K562 (cell line): ENCODE results near the gene ZFAND6. TPM values are rescaled to one million over a fixed set of nuclear protein-coding genes. Genes with fewer than 3 reads are reported as not detected.

Experiments used
- BRD4 ChIP-seq: fragments of 200-600 bp; sonication (generic); IDR thresholded peaks from 2 replicates; pipeline ENCODE4 v1.6.1; 2017; ENCODE audit warnings: inconsistent platforms
- KAT7 ChIP-seq: sonication (generic); formaldehyde crosslinking; IDR thresholded peaks from 2 replicates; pipeline ENCODE4 v1.8.0; 2022; ENCODE audit warnings: missing genetic modification reagents, mild to moderate bottlenecking, borderline replicate concordance
- MTA3 ChIP-seq: fragments of 450-650 bp; formaldehyde crosslinking; IDR thresholded peaks from 2 replicates; pipeline ENCODE4 v1.6.1; 2017; ENCODE audit warnings: mild to moderate bottlenecking, borderline replicate concordance
- SNIP1 ChIP-seq: fragments of 450-650 bp; IDR thresholded peaks from 2 replicates; pipeline ENCODE4 v1.7.1; 2017; ENCODE audit warnings: low read depth, mild to moderate bottlenecking
- SP1 ChIP-seq: sonication (generic); formaldehyde crosslinking; IDR thresholded peaks from 2 replicates; pipeline ENCODE4 v1.8.1; 2022; ENCODE audit warnings: mild to moderate bottlenecking, missing genetic modification reagents
- THRAP3 ChIP-seq: fragments of 450-650 bp; IDR thresholded peaks from 2 replicates; pipeline ENCODE4 v1.6.1; 2016; ENCODE audit warnings: mild to moderate bottlenecking, inconsistent platforms, borderline replicate concordance
- ZNF143 ChIP-seq: sonication (generic); formaldehyde crosslinking; IDR thresholded peaks from 2 replicates; pipeline ENCODE4 v1.9.0; 2022; ENCODE audit warnings: mild to moderate bottlenecking, missing genetic modification reagents
- polyA plus RNA-seq, 8 experiments: library from polyadenylated mRNA; depleted of rRNA in 4 of 8; stranded (reverse) in 5 of 8; unstranded in 3 of 8; fragments of >200 nt; fragmentation: Nextera tagmentation in 2 of 8; fragmentation: Illumina TruSeq in 1 of 8; extraction: Ambion mirVana in 2 of 8; extraction: Trizol in 1 of 8; gene quantifications; 2 replicates each; pipeline versions ENCODE4 v1.2.1 to v1.2.3, GENCODE V29; 2011 to 2014; ENCODE audit warnings: inconsistent platforms in 1 of 8, missing spikeins in 1 of 8
- total RNA-seq, 7 experiments: library from RNA; depleted of rRNA in 6 of 7; stranded (reverse); fragments of >200 nt in 6 of 7; fragmentation: Illumina TruSeq in 2 of 7; extraction: Trizol in 2 of 7; gene quantifications; 2 replicates each; pipeline versions ENCODE4 v1.2.1 to v1.2.3, GENCODE V29; 2011 to 2021; ENCODE audit warnings: low replicate concordance in 1 of 7
- TF ChIP-seq, protein P1 (sequence below): fragments of 450-650 bp; IDR thresholded peaks from 2 replicates; pipeline ENCODE4 v1.6.1; 2016; ENCODE audit warnings: mild to moderate bottlenecking, moderate library complexity
- TF ChIP-seq, protein P2 (sequence below): fragments of 450-650 bp; IDR thresholded peaks from 2 replicates; pipeline ENCODE4 v1.6.1; 2018; ENCODE audit warnings: mild to moderate bottlenecking, low read depth; ENCODE audit not compliant: partially characterized antibody
- TF ChIP-seq, protein P3 (sequence below): fragments of 250-450 bp; sonication (Bioruptor Pico); IDR thresholded peaks from 2 replicates; pipeline ENCODE4 v1.4.0; 2020

Gene ZFAND6
- total and polyA plus RNA-seq, 9 of the 15 experiments (the other 6 are each of a cell fraction or from before 2014, with no cell fraction given): 53.9 to 206 (median 88.9) TPM

DNA sequence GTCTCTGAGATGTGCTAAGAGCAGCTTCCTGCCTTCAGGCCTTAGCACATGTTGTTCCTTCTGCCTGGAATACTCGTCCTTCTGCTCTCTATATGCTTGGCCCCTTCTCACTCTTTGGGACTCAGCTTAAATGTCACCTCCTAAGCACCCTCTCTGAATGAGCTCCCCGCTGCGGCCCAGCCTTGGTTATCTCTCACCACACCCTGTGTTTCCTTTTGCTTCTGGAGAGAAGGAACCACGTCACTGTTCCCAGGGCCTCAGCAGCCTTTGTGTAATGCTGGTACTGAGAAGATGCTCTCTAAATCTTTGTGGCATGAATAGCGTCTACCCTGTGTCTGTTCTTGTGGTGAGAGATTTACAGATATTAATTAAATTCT lies 95.5 kb downstream of the ZFAND6 start (continued):
- TF ChIP-seq, protein P1, sequence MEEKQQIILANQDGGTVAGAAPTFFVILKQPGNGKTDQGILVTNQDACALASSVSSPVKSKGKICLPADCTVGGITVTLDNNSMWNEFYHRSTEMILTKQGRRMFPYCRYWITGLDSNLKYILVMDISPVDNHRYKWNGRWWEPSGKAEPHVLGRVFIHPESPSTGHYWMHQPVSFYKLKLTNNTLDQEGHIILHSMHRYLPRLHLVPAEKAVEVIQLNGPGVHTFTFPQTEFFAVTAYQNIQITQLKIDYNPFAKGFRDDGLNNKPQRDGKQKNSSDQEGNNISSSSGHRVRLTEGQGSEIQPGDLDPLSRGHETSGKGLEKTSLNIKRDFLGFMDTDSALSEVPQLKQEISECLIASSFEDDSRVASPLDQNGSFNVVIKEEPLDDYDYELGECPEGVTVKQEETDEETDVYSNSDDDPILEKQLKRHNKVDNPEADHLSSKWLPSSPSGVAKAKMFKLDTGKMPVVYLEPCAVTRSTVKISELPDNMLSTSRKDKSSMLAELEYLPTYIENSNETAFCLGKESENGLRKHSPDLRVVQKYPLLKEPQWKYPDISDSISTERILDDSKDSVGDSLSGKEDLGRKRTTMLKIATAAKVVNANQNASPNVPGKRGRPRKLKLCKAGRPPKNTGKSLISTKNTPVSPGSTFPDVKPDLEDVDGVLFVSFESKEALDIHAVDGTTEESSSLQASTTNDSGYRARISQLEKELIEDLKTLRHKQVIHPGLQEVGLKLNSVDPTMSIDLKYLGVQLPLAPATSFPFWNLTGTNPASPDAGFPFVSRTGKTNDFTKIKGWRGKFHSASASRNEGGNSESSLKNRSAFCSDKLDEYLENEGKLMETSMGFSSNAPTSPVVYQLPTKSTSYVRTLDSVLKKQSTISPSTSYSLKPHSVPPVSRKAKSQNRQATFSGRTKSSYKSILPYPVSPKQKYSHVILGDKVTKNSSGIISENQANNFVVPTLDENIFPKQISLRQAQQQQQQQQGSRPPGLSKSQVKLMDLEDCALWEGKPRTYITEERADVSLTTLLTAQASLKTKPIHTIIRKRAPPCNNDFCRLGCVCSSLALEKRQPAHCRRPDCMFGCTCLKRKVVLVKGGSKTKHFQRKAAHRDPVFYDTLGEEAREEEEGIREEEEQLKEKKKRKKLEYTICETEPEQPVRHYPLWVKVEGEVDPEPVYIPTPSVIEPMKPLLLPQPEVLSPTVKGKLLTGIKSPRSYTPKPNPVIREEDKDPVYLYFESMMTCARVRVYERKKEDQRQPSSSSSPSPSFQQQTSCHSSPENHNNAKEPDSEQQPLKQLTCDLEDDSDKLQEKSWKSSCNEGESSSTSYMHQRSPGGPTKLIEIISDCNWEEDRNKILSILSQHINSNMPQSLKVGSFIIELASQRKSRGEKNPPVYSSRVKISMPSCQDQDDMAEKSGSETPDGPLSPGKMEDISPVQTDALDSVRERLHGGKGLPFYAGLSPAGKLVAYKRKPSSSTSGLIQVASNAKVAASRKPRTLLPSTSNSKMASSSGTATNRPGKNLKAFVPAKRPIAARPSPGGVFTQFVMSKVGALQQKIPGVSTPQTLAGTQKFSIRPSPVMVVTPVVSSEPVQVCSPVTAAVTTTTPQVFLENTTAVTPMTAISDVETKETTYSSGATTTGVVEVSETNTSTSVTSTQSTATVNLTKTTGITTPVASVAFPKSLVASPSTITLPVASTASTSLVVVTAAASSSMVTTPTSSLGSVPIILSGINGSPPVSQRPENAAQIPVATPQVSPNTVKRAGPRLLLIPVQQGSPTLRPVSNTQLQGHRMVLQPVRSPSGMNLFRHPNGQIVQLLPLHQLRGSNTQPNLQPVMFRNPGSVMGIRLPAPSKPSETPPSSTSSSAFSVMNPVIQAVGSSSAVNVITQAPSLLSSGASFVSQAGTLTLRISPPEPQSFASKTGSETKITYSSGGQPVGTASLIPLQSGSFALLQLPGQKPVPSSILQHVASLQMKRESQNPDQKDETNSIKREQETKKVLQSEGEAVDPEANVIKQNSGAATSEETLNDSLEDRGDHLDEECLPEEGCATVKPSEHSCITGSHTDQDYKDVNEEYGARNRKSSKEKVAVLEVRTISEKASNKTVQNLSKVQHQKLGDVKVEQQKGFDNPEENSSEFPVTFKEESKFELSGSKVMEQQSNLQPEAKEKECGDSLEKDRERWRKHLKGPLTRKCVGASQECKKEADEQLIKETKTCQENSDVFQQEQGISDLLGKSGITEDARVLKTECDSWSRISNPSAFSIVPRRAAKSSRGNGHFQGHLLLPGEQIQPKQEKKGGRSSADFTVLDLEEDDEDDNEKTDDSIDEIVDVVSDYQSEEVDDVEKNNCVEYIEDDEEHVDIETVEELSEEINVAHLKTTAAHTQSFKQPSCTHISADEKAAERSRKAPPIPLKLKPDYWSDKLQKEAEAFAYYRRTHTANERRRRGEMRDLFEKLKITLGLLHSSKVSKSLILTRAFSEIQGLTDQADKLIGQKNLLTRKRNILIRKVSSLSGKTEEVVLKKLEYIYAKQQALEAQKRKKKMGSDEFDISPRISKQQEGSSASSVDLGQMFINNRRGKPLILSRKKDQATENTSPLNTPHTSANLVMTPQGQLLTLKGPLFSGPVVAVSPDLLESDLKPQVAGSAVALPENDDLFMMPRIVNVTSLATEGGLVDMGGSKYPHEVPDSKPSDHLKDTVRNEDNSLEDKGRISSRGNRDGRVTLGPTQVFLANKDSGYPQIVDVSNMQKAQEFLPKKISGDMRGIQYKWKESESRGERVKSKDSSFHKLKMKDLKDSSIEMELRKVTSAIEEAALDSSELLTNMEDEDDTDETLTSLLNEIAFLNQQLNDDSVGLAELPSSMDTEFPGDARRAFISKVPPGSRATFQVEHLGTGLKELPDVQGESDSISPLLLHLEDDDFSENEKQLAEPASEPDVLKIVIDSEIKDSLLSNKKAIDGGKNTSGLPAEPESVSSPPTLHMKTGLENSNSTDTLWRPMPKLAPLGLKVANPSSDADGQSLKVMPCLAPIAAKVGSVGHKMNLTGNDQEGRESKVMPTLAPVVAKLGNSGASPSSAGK: no peak
- TF ChIP-seq BRD4 (no peak), SNIP1 (no peak), SP1 (CRISPR knock-in tag) (0 out of 2 replicates have a peak, but pooled peaks have one; percentile 8), ZNF143 (CRISPR knock-in tag) (no peak), KAT7 (CRISPR knock-in tag) (no peak), MTA3 (0 out of 2 replicates have a peak, but pooled peaks have one; percentile 12), THRAP3 (0 out of 2 replicates have a peak, but pooled peaks have one; percentile 18)
- TF ChIP-seq, protein P2, sequence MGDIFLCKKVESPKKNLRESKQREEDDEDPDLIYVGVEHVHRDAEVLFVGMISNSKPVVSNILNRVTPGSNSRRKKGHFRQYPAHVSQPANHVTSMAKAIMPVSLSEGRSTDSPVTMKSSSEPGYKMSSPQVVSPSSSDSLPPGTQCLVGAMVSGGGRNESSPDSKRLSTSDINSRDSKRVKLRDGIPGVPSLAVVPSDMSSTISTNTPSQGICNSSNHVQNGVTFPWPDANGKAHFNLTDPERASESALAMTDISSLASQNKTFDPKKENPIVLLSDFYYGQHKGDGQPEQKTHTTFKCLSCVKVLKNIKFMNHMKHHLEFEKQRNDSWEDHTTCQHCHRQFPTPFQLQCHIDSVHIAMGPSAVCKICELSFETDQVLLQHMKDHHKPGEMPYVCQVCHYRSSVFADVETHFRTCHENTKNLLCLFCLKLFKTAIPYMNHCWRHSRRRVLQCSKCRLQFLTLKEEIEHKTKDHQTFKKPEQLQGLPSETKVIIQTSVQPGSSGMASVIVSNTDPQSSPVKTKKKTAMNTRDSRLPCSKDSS: no peak
- TF ChIP-seq, protein P3, sequence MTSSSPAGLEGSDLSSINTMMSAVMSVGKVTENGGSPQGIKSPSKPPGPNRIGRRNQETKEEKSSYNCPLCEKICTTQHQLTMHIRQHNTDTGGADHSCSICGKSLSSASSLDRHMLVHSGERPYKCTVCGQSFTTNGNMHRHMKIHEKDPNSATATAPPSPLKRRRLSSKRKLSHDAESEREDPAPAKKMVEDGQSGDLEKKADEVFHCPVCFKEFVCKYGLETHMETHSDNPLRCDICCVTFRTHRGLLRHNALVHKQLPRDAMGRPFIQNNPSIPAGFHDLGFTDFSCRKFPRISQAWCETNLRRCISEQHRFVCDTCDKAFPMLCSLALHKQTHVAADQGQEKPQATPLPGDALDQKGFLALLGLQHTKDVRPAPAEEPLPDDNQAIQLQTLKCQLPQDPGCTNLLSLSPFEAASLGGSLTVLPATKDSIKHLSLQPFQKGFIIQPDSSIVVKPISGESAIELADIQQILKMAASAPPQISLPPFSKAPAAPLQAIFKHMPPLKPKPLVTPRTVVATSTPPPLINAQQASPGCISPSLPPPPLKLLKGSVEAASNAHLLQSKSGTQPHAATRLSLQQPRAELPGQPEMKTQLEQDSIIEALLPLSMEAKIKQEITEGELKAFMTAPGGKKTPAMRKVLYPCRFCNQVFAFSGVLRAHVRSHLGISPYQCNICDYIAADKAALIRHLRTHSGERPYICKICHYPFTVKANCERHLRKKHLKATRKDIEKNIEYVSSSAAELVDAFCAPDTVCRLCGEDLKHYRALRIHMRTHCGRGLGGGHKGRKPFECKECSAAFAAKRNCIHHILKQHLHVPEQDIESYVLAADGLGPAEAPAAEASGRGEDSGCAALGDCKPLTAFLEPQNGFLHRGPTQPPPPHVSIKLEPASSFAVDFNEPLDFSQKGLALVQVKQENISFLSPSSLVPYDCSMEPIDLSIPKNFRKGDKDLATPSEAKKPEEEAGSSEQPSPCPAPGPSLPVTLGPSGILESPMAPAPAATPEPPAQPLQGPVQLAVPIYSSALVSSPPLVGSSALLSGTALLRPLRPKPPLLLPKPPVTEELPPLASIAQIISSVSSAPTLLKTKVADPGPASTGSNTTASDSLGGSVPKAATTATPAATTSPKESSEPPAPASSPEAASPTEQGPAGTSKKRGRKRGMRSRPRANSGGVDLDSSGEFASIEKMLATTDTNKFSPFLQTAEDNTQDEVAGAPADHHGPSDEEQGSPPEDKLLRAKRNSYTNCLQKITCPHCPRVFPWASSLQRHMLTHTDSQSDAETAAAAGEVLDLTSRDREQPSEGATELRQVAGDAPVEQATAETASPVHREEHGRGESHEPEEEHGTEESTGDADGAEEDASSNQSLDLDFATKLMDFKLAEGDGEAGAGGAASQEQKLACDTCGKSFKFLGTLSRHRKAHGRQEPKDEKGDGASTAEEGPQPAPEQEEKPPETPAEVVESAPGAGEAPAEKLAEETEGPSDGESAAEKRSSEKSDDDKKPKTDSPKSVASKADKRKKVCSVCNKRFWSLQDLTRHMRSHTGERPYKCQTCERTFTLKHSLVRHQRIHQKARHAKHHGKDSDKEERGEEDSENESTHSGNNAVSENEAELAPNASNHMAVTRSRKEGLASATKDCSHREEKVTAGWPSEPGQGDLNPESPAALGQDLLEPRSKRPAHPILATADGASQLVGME (CRISPR knock-in tag): no peak
